Activated CD4-positive, alpha-beta T cell treated with anti-CD3 and anti-CD28 coated beads for 36 hours (primary cell): ENCODE data around the gene ANKRD65. TPM values are rescaled to one million over a fixed set of nuclear protein-coding genes. Genes with fewer than 3 reads are reported as not detected.
"Not testable (repeated sequence)": the region's sequence is repeated elsewhere in the genome, so short reads cannot be mapped to it uniquely, and the experiment has no call there.

Experiments used
- ATAC-seq: fragments of 200-7000 bp; cut with Tn5 transposase; one replicate; pipeline ENCODE4 v1.10.0; 2021; ENCODE audit warnings: mild to moderate bottlenecking, moderate library complexity
- CTCF ChIA-PET: fragments of 350-600 bp; sonication (Branson Sonifier 250); formaldehyde crosslinking; loops from one replicate; lab custom pipeline; 2021; ENCODE audit warnings: antibody characterized with exemption; lab: Charles Lee
- POLR2A ChIA-PET: fragments of 350-600 bp; sonication (Branson Sonifier 250); formaldehyde crosslinking; loops from one replicate; lab custom pipeline; 2021; ENCODE audit warnings: antibody characterized with exemption, inconsistent platforms; lab: Charles Lee
- DNase-seq: peaks from one replicate; pipeline ENCODE4 v3.0.0-alpha.2; 2020
- H3K27ac Mint-ChIP-seq: one replicate; pipeline ENCODE4 v1.8.0; 2021; ENCODE audit warnings: mixed read lengths
- H3K27me3 Mint-ChIP-seq: one replicate; pipeline ENCODE4 v1.8.0; 2021; ENCODE audit warnings: mixed read lengths
- H3K36me3 Mint-ChIP-seq: one replicate; pipeline ENCODE4 v1.8.0; 2021; ENCODE audit warnings: low read depth, mixed read lengths
- H3K4me1 Mint-ChIP-seq: one replicate; pipeline ENCODE4 v1.8.0; 2021; ENCODE audit warnings: mixed read lengths
- H3K4me3 Mint-ChIP-seq: one replicate; pipeline ENCODE4 v1.8.0; 2021; ENCODE audit warnings: mild to moderate bottlenecking, moderate library complexity, mixed read lengths
- H3K9me3 Mint-ChIP-seq: one replicate; pipeline ENCODE4 v1.8.0; 2021; ENCODE audit warnings: low read depth, mixed read lengths
- intact Hi-C, 2 experiments: fragments of 100-400 bp; cut with DNase I in 1 of 2; cut with micrococcal nuclease in 1 of 2; formaldehyde crosslinking; loops; one replicate each; pipeline versions ENCODE4 v1.14.2 to v1.15.1; 2022 to 2024; cut with DNase I, micrococcal nuclease
- total RNA-seq, 2 experiments: library from RNA; stranded (reverse); gene quantifications; one replicate each; pipeline ENCODE4 v1.2.3, GENCODE V29; 2021

ANKRD65 gene
- total RNA-seq, 2 experiments from 2014 or later, result not detected

- intact Hi-C loops, result loop anchor here (1.0 to 10.0 kb wide), 12 partner anchors 8 to 498 kb away; partner anchors contain the start of genes AURKAIP1 (in 2 of the 2), CCNL2 (in 2 of the 2), PUSL1 (in 2 of the 2) and ATAD3B (in 1 of the 2)
- H3K27me3 Mint-ChIP-seq, result no peaks in the 10 kb centered on the region
- ATAC-seq (peak; percentile 95), DNase-seq (peak; percentile 98)
- H3K4me1 Mint-ChIP-seq, result peaks cover 41% of the 10 kb centered on the region
- POLR2A ChIA-PET, result interaction anchor here (0.6 to 1.5 kb wide), 4 partner anchors 8 to 448 kb away, joined by 3 to 9 read pairs (median 5); partner anchors contain the start of genes AURKAIP1, CCNL2 and NOC2L
- H3K9me3 Mint-ChIP-seq, result no peaks in the 10 kb centered on the region
- peak within 1 kb of the TSS; percentile 92 for H3K4me3 Mint-ChIP-seq
- CTCF ChIA-PET, result interaction anchor here (0.8 to 2.0 kb wide), 6 partner anchors 8 to 272 kb away, joined by 3 to 11 read pairs (median 4); partner anchors contain the start of gene CCNL2
- peaks cover 57% of the 10 kb centered on the region for H3K36me3 Mint-ChIP-seq
- H3K27ac Mint-ChIP-seq, result peak within 1 kb of the TSS; percentile 91
Observed at GRCh38 chr1:1406821-1407635, 14.0 kb downstream of the ANKRD65 start, which contains the start of gene MRPL20. Gene MRPL20, minus strand, starts transcription at chr1:1407293. Its CDS starts 76 bp downstream, at chr1:1407217.

- intact Hi-C loops, result loop anchor here (2.0 to 10.0 kb wide), 3 partner anchors 36 to 499 kb away; partner anchors contain the start of gene CDK11B (in 1 of the 2)
- Mint-ChIP-seq H3K4me3 (peak overlapping the region; percentile 92), H3K27ac (peak overlapping the region; percentile 84), H3K27me3 (no peaks in the 10 kb centered on the region), H3K9me3 (no peaks in the 10 kb centered on the region), H3K4me1 (peaks cover 48% of the 10 kb centered on the region), H3K36me3 (peaks cover 62% of the 10 kb centered on the region)
- POLR2A ChIA-PET, result interaction anchor here (1.5 kb wide), 1 partner anchor 31 kb away, joined by 9 read pairs; the partner anchor contains the start of gene AURKAIP1
- CTCF ChIA-PET, result interaction anchor here (0.7 to 2.0 kb wide), 4 partner anchors 8 to 98 kb away, joined by 3 to 11 read pairs (median 3); partner anchors contain the start of gene CCNL2
- DNase-seq, result peak; percentile 24
- ATAC-seq, result no peak
Observed at GRCh38 chr1:1406101-1406820, 14.8 kb downstream of the ANKRD65 start.

GRCh38 chr1:1403653-1404052 is 17.4 kb downstream of the ANKRD65 start:
- H3K4me3 Mint-ChIP-seq, result no peak overlapping the region
- H3K9me3 Mint-ChIP-seq, result no peaks in the 10 kb centered on the region
- ChIA-PET POLR2A (no interaction called here), CTCF (no interaction called here)
- H3K27me3 Mint-ChIP-seq, result no peaks in the 10 kb centered on the region
- intact Hi-C loops, result loop anchor here in 1 of 2 experiments (10.0 kb wide), 1 partner anchor 501 kb away; no protein-coding TSS in a partner anchor
- ATAC-seq (no peak), DNase-seq (no peak)
- H3K36me3 Mint-ChIP-seq, result peaks cover 69% of the 10 kb centered on the region
- H3K4me1 Mint-ChIP-seq, result peaks cover 52% of the 10 kb centered on the region
- H3K27ac Mint-ChIP-seq, result peak overlapping the region; percentile 7

- ChIA-PET POLR2A (interaction anchor here (0.7 kb wide), 1 partner anchor 17 kb away, joined by 3 read pairs; no protein-coding TSS in a partner anchor), CTCF (interaction anchor here (0.6 to 1.4 kb wide), 4 partner anchors 13 to 76 kb away, joined by 3 to 8 read pairs (median 3); no protein-coding TSS in a partner anchor)
- not testable (repeated sequence) for H3K4me3 Mint-ChIP-seq, H3K27ac Mint-ChIP-seq, ATAC-seq, H3K27me3 Mint-ChIP-seq, H3K9me3 Mint-ChIP-seq, DNase-seq
- intact Hi-C loops, result loop anchor here in 1 of 2 experiments (10.0 kb wide), 1 partner anchor 502 kb away; no protein-coding TSS in a partner anchor
- Mint-ChIP-seq H3K36me3 (peaks cover 71% of the 10 kb centered on the region), H3K4me1 (peaks cover 52% of the 10 kb centered on the region)
Observed at GRCh38 chr1:1402901-1403392, 18.1 kb downstream of the ANKRD65 start.

GRCh38 chr1:1402072-1402900 is 18.8 kb downstream of the ANKRD65 start:
- H3K4me3 Mint-ChIP-seq, result peak overlapping the region; percentile 93
- CTCF ChIA-PET, result interaction anchor here (0.6 to 1.4 kb wide), 8 partner anchors 12 to 472 kb away, joined by 3 to 8 read pairs (median 3); no protein-coding TSS in a partner anchor
- ATAC-seq, result no peak
- intact Hi-C loops, result loop anchor here in 1 of 2 experiments (10.0 kb wide), 1 partner anchor 503 kb away; no protein-coding TSS in a partner anchor
- H3K27me3 Mint-ChIP-seq, result no peaks in the 10 kb centered on the region
- H3K9me3 Mint-ChIP-seq, result no peaks in the 10 kb centered on the region
- peaks cover 77% of the 10 kb centered on the region for H3K36me3 Mint-ChIP-seq
- DNase-seq, result peak; percentile 69
- peaks cover 59% of the 10 kb centered on the region for H3K4me1 Mint-ChIP-seq
- POLR2A ChIA-PET, result interaction anchor here (0.7 kb wide), 2 partner anchors 18 to 31 kb away, joined by 3 to 4 read pairs; no protein-coding TSS in a partner anchor
- H3K27ac Mint-ChIP-seq, result peak overlapping the region; percentile 81

GRCh38 chr1:1401457-1402010 is 19.5 kb downstream of the ANKRD65 start:
- Mint-ChIP-seq H3K4me1 (peaks cover 61% of the 10 kb centered on the region), H3K27ac (peak overlapping the region; percentile 81), H3K27me3 (no peaks in the 10 kb centered on the region), H3K4me3 (peak overlapping the region; percentile 93), H3K9me3 (no peaks in the 10 kb centered on the region), H3K36me3 (peaks cover 73% of the 10 kb centered on the region)
- POLR2A ChIA-PET, result interaction anchor here (0.7 kb wide), 1 partner anchor 30 kb away, joined by 4 read pairs; no protein-coding TSS in a partner anchor
- ATAC-seq, result no peak
- CTCF ChIA-PET, result interaction anchor here (0.6 kb wide), 1 partner anchor 352 kb away, joined by 3 read pairs; no protein-coding TSS in a partner anchor
- DNase-seq, result no peak
- intact Hi-C loops, result loop anchor here in 1 of 2 experiments (10.0 kb wide), 1 partner anchor 503 kb away; no protein-coding TSS in a partner anchor

- Mint-ChIP-seq H3K36me3 (peaks cover 67% of the 10 kb centered on the region), H3K4me3 (peak overlapping the region; percentile 93), H3K27ac (peak overlapping the region; percentile 83), H3K27me3 (no peaks in the 10 kb centered on the region), H3K4me1 (peaks cover 58% of the 10 kb centered on the region), H3K9me3 (no peaks in the 10 kb centered on the region)
- CTCF ChIA-PET, result interaction anchor here (0.6 to 3.1 kb wide), 8 partner anchors 11 to 91 kb away, joined by 3 to 15 read pairs (median 3); partner anchors contain the start of gene AURKAIP1
- ATAC-seq (no peak), DNase-seq (no peak)
- intact Hi-C loops, result loop anchor here in 1 of 2 experiments (10.0 kb wide), 1 partner anchor 504 kb away; no protein-coding TSS in a partner anchor
- POLR2A ChIA-PET, result interaction anchor here (0.7 kb wide), 1 partner anchor 171 kb away, joined by 3 read pairs; no protein-coding TSS in a partner anchor
Observed at GRCh38 chr1:1400576-1401456, 20.3 kb downstream of the ANKRD65 start.

- Mint-ChIP-seq H3K27me3 (no peaks in the 10 kb centered on the region), H3K4me3 (peak overlapping the region; percentile 93), H3K9me3 (no peaks in the 10 kb centered on the region), H3K4me1 (peaks cover 56% of the 10 kb centered on the region), H3K36me3 (peaks cover 68% of the 10 kb centered on the region), H3K27ac (peak overlapping the region; percentile 83)
- DNase-seq (peak; percentile 49), ATAC-seq (no peak)
- POLR2A ChIA-PET, result interaction anchor here (0.7 to 1.3 kb wide), 2 partner anchors 8 to 172 kb away, joined by 3 to 7 read pairs; no protein-coding TSS in a partner anchor
- intact Hi-C loops, result loop anchor here (1.0 to 10.0 kb wide), 15 partner anchors 7 to 505 kb away; partner anchors contain the start of genes MRPL20 (in 2 of the 2), ATAD3A (in 1 of the 2), ATAD3B (in 1 of the 2) and AURKAIP1 (in 1 of the 2)
- CTCF ChIA-PET, result interaction anchor here (0.6 to 3.1 kb wide), 9 partner anchors 10 to 90 kb away, joined by 3 to 15 read pairs (median 3); partner anchors contain the start of gene AURKAIP1
Observed at GRCh38 chr1:1399872-1400575, 21.1 kb downstream of the ANKRD65 start.
